Measurements from ENCODE around the gene SDC4. TPM values are rescaled to one million over a fixed set of nuclear protein-coding genes. Genes with fewer than 3 reads are reported as not detected.

The SDC4 gene
- total RNA-seq, 1 donor from 2014 or later, result 67.2 TPM

DNA sequence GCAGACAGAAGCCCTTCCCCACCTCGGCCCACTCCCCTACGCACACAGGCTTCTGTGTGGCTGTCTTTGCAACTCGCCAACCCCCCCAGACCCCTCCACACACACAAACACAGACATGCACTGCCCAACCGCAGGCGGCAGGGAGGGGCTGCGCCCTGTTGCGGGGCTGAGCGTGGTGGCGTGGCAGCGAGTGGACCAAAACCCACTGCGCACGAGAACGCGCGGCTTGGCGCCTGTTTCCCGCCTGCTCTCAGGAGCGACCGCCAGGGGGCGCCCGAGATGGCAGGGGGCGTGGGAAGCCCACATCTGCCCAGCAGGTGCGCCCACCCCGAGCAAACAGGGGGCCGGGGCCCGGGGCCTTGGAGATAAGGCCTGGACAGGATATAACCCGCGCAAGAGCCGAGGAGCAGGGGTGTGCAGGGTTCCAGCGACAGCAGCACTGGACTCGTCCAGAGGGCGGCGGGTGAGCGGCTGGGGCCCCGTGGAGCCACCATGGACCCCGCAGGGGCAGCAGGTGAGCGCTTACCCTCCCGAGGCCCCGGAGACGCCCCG, 41.7 kb downstream of the SDC4 start, which contains the start of gene RBPJL:
TSS of gene RBPJL (plus strand) at position 410 of the 552 bp plus-strand sequence. CDS start at position 493, 83 bp downstream.
- peaks cover 33% of the 10 kb centered on the region for H3K27me3 Mint-ChIP-seq
- no peak for DNase-seq (ENCODE audit: extremely low spot score, unreplicated experiment)
- H3K4me3 Mint-ChIP-seq, result no peak within 1 kb of the TSS
- H3K27ac Mint-ChIP-seq, result no peak within 1 kb of the TSS
- H3K36me3 Mint-ChIP-seq, result no peaks in the 10 kb centered on the region
- TF ChIP-seq, protein P1, sequence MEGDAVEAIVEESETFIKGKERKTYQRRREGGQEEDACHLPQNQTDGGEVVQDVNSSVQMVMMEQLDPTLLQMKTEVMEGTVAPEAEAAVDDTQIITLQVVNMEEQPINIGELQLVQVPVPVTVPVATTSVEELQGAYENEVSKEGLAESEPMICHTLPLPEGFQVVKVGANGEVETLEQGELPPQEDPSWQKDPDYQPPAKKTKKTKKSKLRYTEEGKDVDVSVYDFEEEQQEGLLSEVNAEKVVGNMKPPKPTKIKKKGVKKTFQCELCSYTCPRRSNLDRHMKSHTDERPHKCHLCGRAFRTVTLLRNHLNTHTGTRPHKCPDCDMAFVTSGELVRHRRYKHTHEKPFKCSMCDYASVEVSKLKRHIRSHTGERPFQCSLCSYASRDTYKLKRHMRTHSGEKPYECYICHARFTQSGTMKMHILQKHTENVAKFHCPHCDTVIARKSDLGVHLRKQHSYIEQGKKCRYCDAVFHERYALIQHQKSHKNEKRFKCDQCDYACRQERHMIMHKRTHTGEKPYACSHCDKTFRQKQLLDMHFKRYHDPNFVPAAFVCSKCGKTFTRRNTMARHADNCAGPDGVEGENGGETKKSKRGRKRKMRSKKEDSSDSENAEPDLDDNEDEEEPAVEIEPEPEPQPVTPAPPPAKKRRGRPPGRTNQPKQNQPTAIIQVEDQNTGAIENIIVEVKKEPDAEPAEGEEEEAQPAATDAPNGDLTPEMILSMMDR (conservative IDR thresholded peaks at IDR 0.05), result peak; percentile 81
- H3K4me1 Mint-ChIP-seq (ENCODE audit: unreplicated experiment), result peaks cover 14% of the 10 kb centered on the region
- H3K9me3 Mint-ChIP-seq, result no peaks in the 10 kb centered on the region

DNA sequence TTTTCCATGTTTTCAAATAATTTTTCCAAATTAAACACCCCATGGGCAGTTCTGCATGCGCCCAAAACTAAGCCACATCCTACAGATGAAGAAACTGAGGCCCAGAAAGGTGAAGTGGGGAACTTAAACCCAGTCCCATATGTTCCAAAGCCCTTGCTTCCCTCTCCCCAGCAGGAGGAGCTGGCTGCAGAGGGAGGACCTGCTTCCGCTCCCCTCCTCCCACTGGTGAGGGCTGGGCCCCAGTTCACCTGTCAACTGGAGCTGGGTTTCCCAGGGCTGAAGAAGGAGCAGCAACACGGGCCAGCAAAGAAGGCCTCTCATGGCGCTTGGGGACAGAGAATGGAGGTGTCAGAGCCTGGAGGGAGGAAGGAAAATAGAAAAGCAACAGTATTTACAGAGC, 43.0 kb downstream of the SDC4 start:
- Mint-ChIP-seq H3K27me3 (peaks cover 23% of the 10 kb centered on the region), H3K4me3 (no peak overlapping the region), H3K27ac (no peak overlapping the region), H3K9me3 (no peaks in the 10 kb centered on the region), H3K4me1 (ENCODE audit: unreplicated experiment) (peaks cover 14% of the 10 kb centered on the region), H3K36me3 (no peaks in the 10 kb centered on the region)
- TF ChIP-seq, protein P1 (conservative IDR thresholded peaks at IDR 0.05), result no peak
- no peak for DNase-seq (ENCODE audit: extremely low spot score, unreplicated experiment)

DNA sequence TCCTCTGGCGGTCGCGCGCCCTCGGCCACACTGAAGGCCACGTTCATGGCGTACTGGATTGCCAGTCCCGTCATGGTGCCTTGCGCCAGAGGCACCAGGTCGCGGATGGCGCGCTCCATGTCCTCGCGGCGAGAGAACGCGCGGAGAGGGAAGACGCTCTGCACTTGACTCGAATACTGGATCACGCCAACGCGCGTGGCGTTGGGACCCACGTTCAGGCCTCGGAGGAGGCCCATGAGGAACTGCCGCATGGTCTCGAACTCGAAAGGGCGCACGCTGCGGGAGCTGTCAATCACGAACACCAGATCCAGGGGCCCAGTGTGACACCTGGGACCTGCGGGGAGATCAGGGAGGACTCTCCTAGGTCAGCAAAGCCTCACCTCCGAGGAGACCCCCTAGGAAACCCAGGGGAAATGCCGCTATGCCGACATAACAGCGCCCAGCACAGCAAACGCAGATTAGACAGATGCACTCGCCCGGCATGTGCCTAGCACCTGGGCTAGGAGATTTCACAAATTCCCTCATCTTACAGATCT, 43.7 kb downstream of the SDC4 start:
- Mint-ChIP-seq H3K4me1 (ENCODE audit: unreplicated experiment) (peaks cover 14% of the 10 kb centered on the region), H3K36me3 (no peaks in the 10 kb centered on the region), H3K27ac (no peak overlapping the region), H3K9me3 (no peaks in the 10 kb centered on the region), H3K4me3 (no peak overlapping the region), H3K27me3 (peaks cover 19% of the 10 kb centered on the region)
- no peak for DNase-seq (ENCODE audit: extremely low spot score, unreplicated experiment)
- TF ChIP-seq, protein P1 (conservative IDR thresholded peaks at IDR 0.05), result no peak

DNA sequence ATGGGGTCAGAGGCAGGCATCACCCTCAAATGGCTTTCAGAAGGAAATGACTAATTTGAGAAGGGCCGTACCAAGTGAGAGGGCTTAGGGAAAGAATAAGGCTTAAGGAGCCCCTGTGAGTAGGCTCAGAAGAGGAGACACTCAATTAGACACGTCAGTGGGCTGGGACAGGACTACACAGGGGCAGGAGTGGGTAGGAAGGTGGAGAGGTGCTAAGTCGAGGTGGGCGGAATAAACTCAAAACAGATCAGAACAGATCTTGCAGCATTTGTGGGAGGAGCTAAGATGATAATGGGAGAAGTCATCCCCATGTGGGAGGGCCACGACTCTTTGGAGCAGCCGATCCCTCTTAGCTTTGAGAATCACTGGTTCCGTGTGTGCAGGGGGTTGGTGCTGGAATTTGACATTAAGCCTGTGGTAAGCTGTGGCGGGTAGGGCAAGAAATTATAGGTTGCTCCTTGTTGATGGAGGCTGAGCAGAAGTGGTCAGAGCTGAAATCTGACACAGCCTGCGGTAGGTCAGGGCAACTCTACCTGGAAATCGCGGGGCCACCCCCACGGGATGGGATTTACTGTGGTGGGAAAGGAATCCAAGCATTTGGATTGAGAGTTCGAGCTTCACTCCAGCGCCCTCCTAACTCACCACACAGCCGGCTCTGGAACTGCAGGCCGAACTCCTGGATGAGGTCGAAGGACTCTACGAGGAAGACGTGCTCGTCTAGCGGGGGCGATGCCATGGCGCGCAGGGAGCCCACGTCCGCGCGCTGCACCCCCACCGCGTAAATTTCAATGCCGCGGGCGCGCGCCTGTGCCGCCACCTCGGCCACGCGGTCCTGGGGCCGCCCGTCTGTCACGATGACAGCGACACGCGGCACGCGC, 44.4 kb downstream of the SDC4 start:
- DNase-seq (ENCODE audit: extremely low spot score, unreplicated experiment), result no peak
- Mint-ChIP-seq H3K27me3 (peaks cover 19% of the 10 kb centered on the region), H3K27ac (no peak overlapping the region), H3K4me1 (ENCODE audit: unreplicated experiment) (peaks cover 14% of the 10 kb centered on the region), H3K9me3 (no peaks in the 10 kb centered on the region), H3K4me3 (no peak overlapping the region), H3K36me3 (no peaks in the 10 kb centered on the region)
- TF ChIP-seq, protein P1 (conservative IDR thresholded peaks at IDR 0.05), result no peak

DNA sequence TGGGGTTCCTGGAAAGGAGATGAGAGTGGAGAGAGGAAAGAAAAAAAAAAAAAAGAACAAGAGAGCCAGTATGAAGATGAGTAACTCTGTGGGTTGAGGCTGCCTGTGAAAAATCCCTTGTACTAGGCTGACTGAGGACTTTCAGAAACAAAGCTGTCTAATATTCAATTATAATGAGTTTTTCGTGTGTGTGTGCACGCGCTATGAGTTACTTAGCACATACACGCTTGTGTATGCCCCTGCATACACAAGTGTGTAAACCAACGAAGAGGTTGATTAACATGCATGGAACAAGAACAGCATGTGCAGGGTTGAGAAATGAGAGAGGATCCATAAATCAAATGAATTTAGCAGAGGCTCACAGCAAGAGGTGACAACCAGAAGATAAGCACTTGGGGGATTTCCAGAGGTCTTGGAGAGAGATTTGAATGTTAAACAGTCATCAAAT, 46.4 kb downstream of the SDC4 start:
- TF ChIP-seq, protein P1 (conservative IDR thresholded peaks at IDR 0.05), result no peak
- DNase-seq (ENCODE audit: extremely low spot score, unreplicated experiment), result no peak
- Mint-ChIP-seq H3K27ac (no peak overlapping the region), H3K9me3 (no peaks in the 10 kb centered on the region), H3K27me3 (peaks cover 14% of the 10 kb centered on the region), H3K4me1 (ENCODE audit: unreplicated experiment) (peaks cover 14% of the 10 kb centered on the region), H3K4me3 (no peak overlapping the region), H3K36me3 (no peaks in the 10 kb centered on the region)
